Endothelial cell (in vitro differentiated cells): ENCODE data around the gene GRIA2. TPM values are rescaled to one million over a fixed set of nuclear protein-coding genes. Genes with fewer than 3 reads are reported as not detected.

ENCODE experiments used
- DNase-seq: peaks from one replicate; pipeline ENCODE4 v3.0.0; 2021; ENCODE audit warnings: low spot score
- H3K27ac Mint-ChIP-seq: one replicate; pipeline ENCODE4 v1.8.0; 2021; ENCODE audit warnings: mixed read lengths, inconsistent platforms; ENCODE audit not compliant: unreplicated experiment
- H3K27me3 Mint-ChIP-seq: one replicate; pipeline ENCODE4 v1.8.0; 2021; ENCODE audit warnings: mild to moderate bottlenecking, moderate library complexity, mixed read lengths, inconsistent platforms; ENCODE audit not compliant: unreplicated experiment
- H3K36me3 Mint-ChIP-seq: one replicate; pipeline ENCODE4 v1.8.0; 2021; ENCODE audit warnings: mild to moderate bottlenecking, low read depth, mixed read lengths, inconsistent platforms; ENCODE audit not compliant: unreplicated experiment
- H3K4me1 Mint-ChIP-seq: one replicate; pipeline ENCODE4 v1.8.0; 2021; ENCODE audit warnings: mild to moderate bottlenecking, mixed read lengths, inconsistent platforms; ENCODE audit not compliant: unreplicated experiment
- H3K4me3 Mint-ChIP-seq: one replicate; pipeline ENCODE4 v1.8.0; 2021; ENCODE audit warnings: mild to moderate bottlenecking, mixed read lengths, inconsistent platforms; ENCODE audit not compliant: unreplicated experiment
- H3K9me3 Mint-ChIP-seq: one replicate; pipeline ENCODE4 v1.8.0; 2021; ENCODE audit warnings: mixed read lengths, inconsistent platforms; ENCODE audit not compliant: unreplicated experiment
- CTCF ChIP-seq: fragments of 200-600 bp; sonication (generic); IDR thresholded peaks from one replicate; pipeline ENCODE4 v1.5.0; 2021; ENCODE audit warnings: antibody characterized with exemption; ENCODE audit not compliant: unreplicated experiment
- total RNA-seq: library from RNA; stranded (reverse); fragmentation: NEBNext Ultra II Directional; extraction: Animal tissue kit (Norgen Biotek cat#: 25700); gene quantifications from one replicate; pipeline ENCODE4 v1.2.1, GENCODE V29; 2021; ENCODE audit not compliant: unreplicated experiment

The GRIA2 gene
- total RNA-seq, 1 donor from 2014 or later: 0.13 TPM

DNA sequence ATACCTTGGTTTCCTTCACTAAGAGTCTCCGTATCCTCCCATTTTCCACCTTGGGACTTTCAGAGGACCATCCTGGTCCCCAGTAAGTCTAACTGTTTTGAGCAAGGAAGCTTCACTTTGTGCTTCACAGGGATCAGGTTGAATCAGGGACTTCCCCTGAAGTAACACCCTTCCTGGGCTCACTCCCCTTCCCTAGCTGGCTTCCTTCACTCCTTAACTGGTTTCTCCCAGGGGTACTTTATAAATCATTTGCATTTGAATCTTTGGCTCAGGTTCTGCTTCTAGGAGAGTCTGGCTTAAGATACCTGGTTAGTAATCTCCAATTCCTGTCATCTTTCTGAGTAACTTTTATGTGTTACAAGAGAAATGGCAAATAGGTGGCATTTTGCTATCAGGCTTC, 24.5 kb upstream of the GRIA2 start:
- no peaks in the 10 kb centered on the region for H3K36me3 Mint-ChIP-seq
- no peaks in the 10 kb centered on the region for H3K4me1 Mint-ChIP-seq
- H3K4me3 Mint-ChIP-seq: no peak overlapping the region
- H3K27me3 Mint-ChIP-seq: no peaks in the 10 kb centered on the region
- H3K27ac Mint-ChIP-seq: no peak overlapping the region
- no peaks in the 10 kb centered on the region for H3K9me3 Mint-ChIP-seq
- TF ChIP-seq CTCF: no peak
- DNase-seq: no peak

DNA sequence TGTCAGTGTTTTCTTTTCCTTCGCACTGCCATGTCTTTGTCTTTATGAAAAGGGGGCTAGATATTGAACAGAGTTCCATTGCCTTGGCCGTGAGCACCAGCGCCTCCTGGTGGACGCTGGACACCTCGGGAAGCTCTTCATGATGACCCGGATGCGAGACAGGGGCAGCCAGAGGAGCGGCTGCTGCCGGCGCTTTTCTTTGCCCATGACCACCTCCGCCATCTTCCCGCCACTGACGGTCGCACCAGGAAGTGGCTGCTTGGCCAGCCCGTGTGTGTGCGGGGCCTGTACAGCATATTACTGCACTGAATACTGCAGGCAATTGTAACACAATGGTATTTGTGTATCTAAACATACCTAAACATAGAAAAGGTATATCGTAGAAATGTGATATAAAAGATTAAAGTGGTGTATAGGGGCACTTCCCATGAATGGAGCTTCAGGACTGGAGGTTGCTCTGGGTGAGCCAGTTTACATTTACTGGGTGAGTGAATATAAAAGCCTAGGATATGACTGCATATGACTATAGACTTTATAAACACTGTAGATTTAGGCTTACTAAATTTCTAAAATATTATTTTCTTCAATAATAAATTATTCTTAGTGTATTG, 15.8 kb upstream of the GRIA2 start:
- peak; percentile 55 for DNase-seq
- peak; percentile 65 for TF ChIP-seq CTCF
- Mint-ChIP-seq H3K4me3 (no peak overlapping the region), H3K36me3 (no peaks in the 10 kb centered on the region), H3K9me3 (no peaks in the 10 kb centered on the region), H3K4me1 (no peaks in the 10 kb centered on the region), H3K27ac (no peak overlapping the region), H3K27me3 (no peaks in the 10 kb centered on the region)

DNA sequence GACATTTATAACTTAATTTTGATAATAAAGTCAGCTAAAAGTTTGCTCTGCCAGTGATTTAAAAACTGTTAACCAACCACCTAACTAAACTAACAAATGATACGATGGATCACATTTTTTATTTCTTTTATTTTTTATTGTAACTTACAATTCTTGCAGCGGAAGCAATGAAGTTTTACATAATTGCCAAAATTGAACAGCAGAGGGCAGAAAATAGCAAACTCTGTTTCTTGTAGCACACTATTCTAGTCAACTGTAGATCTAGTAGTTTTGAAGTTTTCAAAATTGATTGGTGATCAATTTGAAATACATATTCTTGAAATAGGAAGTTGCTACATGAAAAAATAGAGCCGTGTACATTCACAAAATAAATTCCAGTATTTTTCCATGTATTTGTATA, 2.8 kb upstream of the GRIA2 start:
- no peaks in the 10 kb centered on the region for H3K9me3 Mint-ChIP-seq
- H3K4me3 Mint-ChIP-seq: no peak overlapping the region
- H3K27me3 Mint-ChIP-seq: peaks cover 14% of the 10 kb centered on the region
- peaks cover 9% of the 10 kb centered on the region for H3K4me1 Mint-ChIP-seq
- no peak overlapping the region for H3K27ac Mint-ChIP-seq
- peak; percentile 70 for TF ChIP-seq CTCF
- no peaks in the 10 kb centered on the region for H3K36me3 Mint-ChIP-seq
- peak; percentile 9 for DNase-seq

- Mint-ChIP-seq H3K4me3 (peak overlapping the region; percentile 48), H3K9me3 (no peaks in the 10 kb centered on the region), H3K27me3 (peaks cover 14% of the 10 kb centered on the region), H3K4me1 (peaks cover 15% of the 10 kb centered on the region), H3K27ac (no peak overlapping the region), H3K36me3 (no peaks in the 10 kb centered on the region)
- TF ChIP-seq CTCF: no peak
- no peak for DNase-seq
Measured at GRCh38 chr4:157219711-157220370, 687 bp upstream of the GRIA2 start.

- H3K9me3 Mint-ChIP-seq: no peaks in the 10 kb centered on the region
- no peak for DNase-seq
- peaks cover 14% of the 10 kb centered on the region for H3K27me3 Mint-ChIP-seq
- H3K4me1 Mint-ChIP-seq: peaks cover 15% of the 10 kb centered on the region
- peak overlapping the region; percentile 95 for H3K4me3 Mint-ChIP-seq
- no peaks in the 10 kb centered on the region for H3K36me3 Mint-ChIP-seq
- H3K27ac Mint-ChIP-seq: peak overlapping the region; percentile 84
- TF ChIP-seq CTCF: no peak
Measured at GRCh38 chr4:157221426-157221894, 932 bp downstream of the GRIA2 start.
